NCI-H1930 (cell line): ENCODE data around the gene GPS2.
"Not testable (repeated sequence)": the region's sequence is repeated elsewhere in the genome, so short reads cannot be mapped to it uniquely, and the experiment has no call there.

Source experiments
- DNase-seq, 2 experiments: peaks; one replicate each; lab custom pipeline; 2025; lab: John Stamatoyannopoulos, UW

GPS2 gene

GRCh38 chr17:7314719-7315569 lies at the start of gene GPS2:
Gene GPS2, minus strand, starts transcription at chr17:7315360. Its CDS starts 308 bp downstream, at chr17:7315052.
- DNase-seq = peak; percentile 80 to 87

- DNase-seq = no peak
Measured at GRCh38 chr17:7363311-7363710, 48.2 kb upstream of the GPS2 start.

GRCh38 chr17:7361906-7362305 lies 46.7 kb upstream of the GPS2 start:
- DNase-seq = no peak

- no peak for DNase-seq
Measured at GRCh38 chr17:7357381-7357780, 42.2 kb upstream of the GPS2 start.

GRCh38 chr17:7356756-7357155 lies 41.6 kb upstream of the GPS2 start:
- no peak for DNase-seq

- DNase-seq = peak; percentile 55 to 74
Measured at GRCh38 chr17:7356072-7356549, 41.0 kb upstream of the GPS2 start.

GRCh38 chr17:7355573-7355972 lies 40.4 kb upstream of the GPS2 start:
- DNase-seq = no peak

GRCh38 chr17:7355053-7355452 lies 39.9 kb upstream of the GPS2 start, which contains the start of gene TMEM95:
Gene TMEM95, plus strand, starts transcription at chr17:7355156. Its CDS starts 49 bp downstream, at chr17:7355205.
- no peak for DNase-seq

GRCh38 chr17:7354262-7354843 lies 39.2 kb upstream of the GPS2 start:
- DNase-seq = no peak

- DNase-seq = no peak
Measured at GRCh38 chr17:7352910-7353635, 37.9 kb upstream of the GPS2 start.

- DNase-seq = no peak
Measured at GRCh38 chr17:7352503-7352889, 37.3 kb upstream of the GPS2 start.

- DNase-seq = peak; percentile 14 to 74
Measured at GRCh38 chr17:7351665-7352502, 36.7 kb upstream of the GPS2 start, which contains the start of gene KCTD11. Gene KCTD11, plus strand, starts transcription at chr17:7352162.

- no peak for DNase-seq
Measured at GRCh38 chr17:7348478-7349242, 33.5 kb upstream of the GPS2 start.

- no peak for DNase-seq
Measured at GRCh38 chr17:7347630-7348477, 32.7 kb upstream of the GPS2 start.

- no peak for DNase-seq
Measured at GRCh38 chr17:7346761-7347614, 31.8 kb upstream of the GPS2 start.

- no peak for DNase-seq
Measured at GRCh38 chr17:7343250-7343649, 28.1 kb upstream of the GPS2 start.

GRCh38 chr17:7341842-7342241 lies 26.7 kb upstream of the GPS2 start:
- no peak for DNase-seq

GRCh38 chr17:7340179-7340578 lies 25.0 kb upstream of the GPS2 start:
- DNase-seq = no peak

GRCh38 chr17:7337600-7337999 lies 22.4 kb upstream of the GPS2 start:
- not testable (repeated sequence) for DNase-seq
